ENCODE measurements around the gene FCHSD2. TPM values are rescaled to one million over a fixed set of nuclear protein-coding genes. Genes with fewer than 3 reads are reported as not detected.

Gene FCHSD2
- total and polyA plus RNA-seq, 2 donors = 12.5 to 22.3 TPM

DNA sequence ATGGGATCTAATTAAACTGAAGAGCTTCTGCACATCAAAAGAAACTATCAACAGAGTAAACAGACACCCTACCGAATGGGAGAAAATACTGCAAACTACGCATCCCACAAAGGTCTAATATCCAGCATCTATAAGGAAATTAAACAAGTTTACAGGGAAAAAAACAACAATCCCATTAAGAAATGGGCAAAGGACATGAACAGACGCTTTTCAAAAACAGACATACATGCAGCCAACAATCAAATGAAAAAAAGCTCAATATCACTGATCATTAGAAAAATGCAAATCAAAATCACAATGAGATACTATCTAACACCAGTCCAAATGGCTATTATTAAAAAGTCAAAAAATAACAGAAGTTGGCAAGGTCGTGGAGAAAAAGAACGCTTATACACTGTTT is 117.5 kb downstream of the FCHSD2 start:
- peaks cover 6 to 8% of the 10 kb centered on the region in 2 donors for H3K9me3 ChIP-seq (ENCODE audit: control insufficient read depth in 2 of 2, insufficient read depth in 1 of 2, low read length in 1 of 2)
- H3K4me1 ChIP-seq (ENCODE audit: control insufficient read depth in 2 of 2, insufficient read depth in 2 of 2, low read length in 2 of 2) = no peaks in the 10 kb centered on the region
- H3K4me3 ChIP-seq (ENCODE audit: low read length in 2 of 2) = no peak overlapping the region
- WGBS = 99% methylated on average over 5 of the region's 5 CpGs
- no peaks in the 10 kb centered on the region for H3K27me3 ChIP-seq (ENCODE audit: control insufficient read depth in 2 of 2, insufficient read depth in 1 of 2, low read length in 1 of 2)
- H3K36me3 ChIP-seq (ENCODE audit: control insufficient read depth in 2 of 2, insufficient read depth in 2 of 2, low read length in 1 of 2) = peaks cover 0 to 11% of the 10 kb centered on the region in 2 donors
- no peak overlapping the region for H3K27ac ChIP-seq (ENCODE audit: low read depth in 1 of 2, low read length in 1 of 2)
- DNase-seq (ENCODE audit: low read depth in 6 of 9, low spot score in 9 of 9) = no peak

DNA sequence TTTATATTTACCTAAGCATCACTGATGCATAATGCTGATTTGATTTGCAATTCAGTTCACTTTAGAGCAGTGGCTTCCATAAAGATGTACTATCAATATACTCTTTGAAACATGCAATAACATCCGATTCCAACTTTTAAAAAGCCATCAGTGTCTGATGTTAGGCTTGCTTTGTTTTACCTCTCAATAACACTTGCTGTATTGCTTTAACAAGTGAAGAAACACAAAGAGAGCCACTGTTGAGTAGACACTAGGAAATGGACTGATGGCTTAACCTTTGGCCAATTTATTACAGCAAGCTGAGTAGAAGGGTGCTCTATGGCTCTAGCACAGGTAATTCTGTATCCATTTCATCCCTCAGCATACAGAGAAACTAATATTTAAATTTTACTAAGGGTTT is 122.1 kb downstream of the FCHSD2 start:
- no peak for DNase-seq (ENCODE audit: low read depth in 6 of 9, low spot score in 9 of 9)
- 98% methylated on average over 1 of the region's 1 CpG for WGBS
- H3K27me3 ChIP-seq (ENCODE audit: control insufficient read depth in 2 of 2, insufficient read depth in 1 of 2, low read length in 1 of 2) = no peaks in the 10 kb centered on the region

DNA sequence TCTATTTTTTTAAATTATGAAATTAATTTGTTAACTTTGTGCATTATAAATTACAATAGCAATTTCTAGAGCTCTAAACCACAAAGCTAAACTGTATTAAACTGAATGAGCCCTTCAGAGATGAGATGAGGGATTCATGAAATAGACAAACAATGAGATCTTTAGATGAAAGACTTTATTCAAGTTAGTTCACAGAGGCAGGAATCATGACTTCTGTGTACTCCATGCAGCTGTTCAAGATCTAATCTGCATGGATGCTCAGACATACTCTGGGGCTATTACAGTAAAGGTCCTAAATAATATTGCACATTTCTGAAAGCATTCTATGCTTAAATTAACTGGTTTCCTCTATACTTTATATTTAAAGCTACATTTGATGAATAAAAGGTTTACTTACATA is 122.7 kb downstream of the FCHSD2 start:
- Histone ChIP-seq H3K36me3 (ENCODE audit: control insufficient read depth in 2 of 2, insufficient read depth in 2 of 2, low read length in 1 of 2) (no peaks in the 10 kb centered on the region), H3K9me3 (ENCODE audit: control insufficient read depth in 2 of 2, insufficient read depth in 1 of 2, low read length in 1 of 2) (no peaks in the 10 kb centered on the region), H3K27me3 (ENCODE audit: control insufficient read depth in 2 of 2, insufficient read depth in 1 of 2, low read length in 1 of 2) (no peaks in the 10 kb centered on the region), H3K4me1 (ENCODE audit: control insufficient read depth in 2 of 2, insufficient read depth in 2 of 2, low read length in 2 of 2) (no peaks in the 10 kb centered on the region), H3K27ac (ENCODE audit: low read depth in 1 of 2, low read length in 1 of 2) (no peak overlapping the region), H3K4me3 (ENCODE audit: low read length in 2 of 2) (no peak overlapping the region)
- peak in 5 of 9 donors; percentile 10 to 49 (median 12) for DNase-seq (ENCODE audit: low read depth in 6 of 9, low spot score in 9 of 9)

More for the DNA sequence above, 122.1 kb downstream of the FCHSD2 start:
- Histone ChIP-seq H3K27ac (ENCODE audit: low read depth in 1 of 2, low read length in 1 of 2) (no peak overlapping the region), H3K4me1 (ENCODE audit: control insufficient read depth in 2 of 2, insufficient read depth in 2 of 2, low read length in 2 of 2) (no peaks in the 10 kb centered on the region), H3K9me3 (ENCODE audit: control insufficient read depth in 2 of 2, insufficient read depth in 1 of 2, low read length in 1 of 2) (no peaks in the 10 kb centered on the region), H3K36me3 (ENCODE audit: control insufficient read depth in 2 of 2, insufficient read depth in 2 of 2, low read length in 1 of 2) (no peaks in the 10 kb centered on the region), H3K4me3 (ENCODE audit: low read length in 2 of 2) (no peak overlapping the region)

DNA sequence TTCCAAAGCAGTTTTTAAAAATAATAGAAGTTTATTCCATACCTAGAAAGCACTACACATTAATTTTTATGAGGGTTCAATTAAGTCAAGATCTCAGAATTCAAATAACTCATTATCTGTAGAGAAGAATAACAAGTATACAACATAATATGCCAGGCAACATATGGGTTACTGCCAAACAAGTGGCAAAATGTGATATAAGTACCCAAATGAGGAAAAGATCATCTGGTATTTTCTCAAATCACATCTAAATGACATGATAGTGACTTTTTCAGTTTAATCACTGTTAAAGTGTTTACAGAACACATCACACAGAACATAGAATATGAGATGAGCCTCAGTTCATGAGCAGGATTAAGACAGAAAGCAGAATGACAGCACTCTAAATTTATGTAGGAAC is 123.3 kb downstream of the FCHSD2 start:
- no peaks in the 10 kb centered on the region for H3K4me1 ChIP-seq (ENCODE audit: control insufficient read depth in 2 of 2, insufficient read depth in 2 of 2, low read length in 2 of 2)
- no peaks in the 10 kb centered on the region for H3K9me3 ChIP-seq (ENCODE audit: control insufficient read depth in 2 of 2, insufficient read depth in 1 of 2, low read length in 1 of 2)
- no peaks in the 10 kb centered on the region for H3K36me3 ChIP-seq (ENCODE audit: control insufficient read depth in 2 of 2, insufficient read depth in 2 of 2, low read length in 1 of 2)
- no peak overlapping the region for H3K27ac ChIP-seq (ENCODE audit: low read depth in 1 of 2, low read length in 1 of 2)
- H3K27me3 ChIP-seq (ENCODE audit: control insufficient read depth in 2 of 2, insufficient read depth in 1 of 2, low read length in 1 of 2) = no peaks in the 10 kb centered on the region
- DNase-seq (ENCODE audit: low read depth in 6 of 9, low spot score in 9 of 9) = no peak
- H3K4me3 ChIP-seq (ENCODE audit: low read length in 2 of 2) = no peak overlapping the region

DNA sequence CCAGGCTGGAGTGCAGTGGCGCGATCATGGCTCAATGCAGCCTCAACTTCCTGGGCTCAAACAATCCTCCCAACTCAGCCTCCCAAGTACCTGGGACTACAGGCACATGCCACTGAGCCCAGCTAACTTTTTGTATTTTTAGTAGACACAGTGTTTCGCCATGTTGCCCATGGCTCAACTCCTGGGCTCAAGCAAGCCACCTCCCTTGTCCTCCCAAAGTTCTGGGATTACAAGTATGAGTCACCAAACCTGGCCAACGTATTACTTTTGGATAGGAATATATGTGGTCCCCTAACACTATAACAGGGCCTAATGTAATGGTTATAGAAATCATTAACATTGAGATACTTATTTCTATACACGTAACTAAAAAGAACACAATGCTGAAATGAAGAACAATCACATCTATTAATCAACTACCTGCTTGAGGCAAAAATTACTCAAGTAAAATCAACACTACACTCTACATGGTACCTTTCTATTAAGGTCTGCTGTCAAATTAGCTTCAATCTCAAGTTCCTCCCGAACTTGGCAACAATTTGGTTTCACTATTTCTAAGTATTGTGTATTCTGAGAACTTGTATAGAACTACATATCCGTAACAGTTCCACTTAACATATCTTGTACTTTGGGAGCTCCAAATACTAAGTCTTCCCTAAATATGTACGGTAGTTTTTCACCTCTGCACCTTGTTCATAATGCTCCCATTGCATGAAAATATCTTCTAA is 124.9 kb downstream of the FCHSD2 start:
- no peak overlapping the region for H3K27ac ChIP-seq (ENCODE audit: low read depth in 1 of 2, low read length in 1 of 2)
- H3K36me3 ChIP-seq (ENCODE audit: control insufficient read depth in 2 of 2, insufficient read depth in 2 of 2, low read length in 1 of 2) = no peaks in the 10 kb centered on the region
- no peak for DNase-seq (ENCODE audit: low read depth in 6 of 9, low spot score in 9 of 9)
- H3K4me1 ChIP-seq (ENCODE audit: control insufficient read depth in 2 of 2, insufficient read depth in 2 of 2, low read length in 2 of 2) = no peaks in the 10 kb centered on the region
- no peaks in the 10 kb centered on the region for H3K9me3 ChIP-seq (ENCODE audit: control insufficient read depth in 2 of 2, insufficient read depth in 1 of 2, low read length in 1 of 2)
- no peaks in the 10 kb centered on the region for H3K27me3 ChIP-seq (ENCODE audit: control insufficient read depth in 2 of 2, insufficient read depth in 1 of 2, low read length in 1 of 2)
- no peak overlapping the region for H3K4me3 ChIP-seq (ENCODE audit: low read length in 2 of 2)
- 97% methylated on average over 8 of the region's 8 CpGs for WGBS

DNA sequence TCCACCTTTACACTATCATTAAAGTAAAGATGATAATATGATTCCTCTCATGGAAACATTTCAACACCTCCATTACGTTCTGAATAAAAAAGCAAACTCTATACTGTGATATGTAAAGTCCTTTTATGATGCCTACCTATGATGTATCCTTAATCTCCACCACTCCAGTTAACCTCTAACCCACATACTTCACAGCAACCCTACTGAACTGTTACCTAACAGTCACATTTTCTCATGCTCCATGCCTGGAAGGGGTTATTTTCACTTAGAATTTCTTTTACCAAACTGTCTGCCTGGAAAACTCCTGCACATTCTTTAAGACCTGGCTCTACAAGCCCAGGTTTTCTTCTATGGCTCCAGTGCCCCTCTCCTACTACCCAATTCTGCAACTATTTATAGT is 129.1 kb downstream of the FCHSD2 start:
- no peak for DNase-seq (ENCODE audit: low read depth in 6 of 9, low spot score in 9 of 9)
- no peaks in the 10 kb centered on the region for H3K27me3 ChIP-seq (ENCODE audit: control insufficient read depth in 2 of 2, insufficient read depth in 1 of 2, low read length in 1 of 2)
- peaks cover 12 to 14% of the 10 kb centered on the region in 2 donors for H3K36me3 ChIP-seq (ENCODE audit: control insufficient read depth in 2 of 2, insufficient read depth in 2 of 2, low read length in 1 of 2)
- H3K4me3 ChIP-seq (ENCODE audit: low read length in 2 of 2) = no peak overlapping the region
- H3K9me3 ChIP-seq (ENCODE audit: control insufficient read depth in 2 of 2, insufficient read depth in 1 of 2, low read length in 1 of 2) = peaks cover 4 to 15% of the 10 kb centered on the region in 2 donors
- WGBS = 98% methylated on average over 1 of the region's 1 CpG
- H3K4me1 ChIP-seq (ENCODE audit: control insufficient read depth in 2 of 2, insufficient read depth in 2 of 2, low read length in 2 of 2) = no peaks in the 10 kb centered on the region
- H3K27ac ChIP-seq (ENCODE audit: low read depth in 1 of 2, low read length in 1 of 2) = no peak overlapping the region

DNA sequence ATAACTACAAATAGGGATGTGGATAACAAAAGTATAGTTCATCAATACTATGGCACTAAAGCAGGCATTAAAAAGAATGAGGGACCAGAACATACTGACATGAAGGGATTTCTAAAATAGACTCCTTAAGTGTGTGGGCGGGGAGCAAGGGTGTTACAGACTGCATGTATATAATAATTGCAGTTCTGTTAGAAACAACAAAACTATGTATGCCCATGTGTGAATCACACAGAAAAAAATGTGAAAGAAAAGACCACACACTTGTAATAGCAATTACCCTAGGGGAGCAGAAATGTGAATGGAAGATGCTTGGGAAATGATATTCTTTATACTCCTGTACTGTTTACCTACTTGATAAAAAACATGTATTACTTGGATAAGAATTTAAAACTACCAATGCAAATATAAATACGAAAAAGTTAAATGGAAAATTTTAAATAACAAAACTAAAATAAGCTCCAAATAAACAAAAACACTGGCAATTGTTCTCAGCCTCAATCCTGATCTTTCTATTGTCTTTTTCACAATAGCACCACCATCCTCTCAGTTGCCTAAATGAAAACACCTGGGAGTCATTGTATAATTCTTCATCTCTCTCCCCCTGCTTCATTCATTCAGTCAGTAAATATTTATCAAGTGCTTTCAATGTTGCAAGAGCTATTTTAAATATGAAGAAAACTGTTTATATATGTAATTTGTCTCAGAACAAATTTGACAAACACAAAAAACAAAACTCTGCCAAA is 129.8 kb downstream of the FCHSD2 start:
- no peak for DNase-seq (ENCODE audit: low read depth in 6 of 9, low spot score in 9 of 9)
- peaks cover 12 to 14% of the 10 kb centered on the region in 2 donors for H3K36me3 ChIP-seq (ENCODE audit: control insufficient read depth in 2 of 2, insufficient read depth in 2 of 2, low read length in 1 of 2)
- peaks cover 4 to 15% of the 10 kb centered on the region in 2 donors for H3K9me3 ChIP-seq (ENCODE audit: control insufficient read depth in 2 of 2, insufficient read depth in 1 of 2, low read length in 1 of 2)
- WGBS = 96% methylated on average over 2 of the region's 2 CpGs
- H3K4me1 ChIP-seq (ENCODE audit: control insufficient read depth in 2 of 2, insufficient read depth in 2 of 2, low read length in 2 of 2) = no peaks in the 10 kb centered on the region
- no peak overlapping the region for H3K4me3 ChIP-seq (ENCODE audit: low read length in 2 of 2)
- H3K27ac ChIP-seq (ENCODE audit: low read depth in 1 of 2, low read length in 1 of 2) = no peak overlapping the region
- H3K27me3 ChIP-seq (ENCODE audit: control insufficient read depth in 2 of 2, insufficient read depth in 1 of 2, low read length in 1 of 2) = no peaks in the 10 kb centered on the region

DNA sequence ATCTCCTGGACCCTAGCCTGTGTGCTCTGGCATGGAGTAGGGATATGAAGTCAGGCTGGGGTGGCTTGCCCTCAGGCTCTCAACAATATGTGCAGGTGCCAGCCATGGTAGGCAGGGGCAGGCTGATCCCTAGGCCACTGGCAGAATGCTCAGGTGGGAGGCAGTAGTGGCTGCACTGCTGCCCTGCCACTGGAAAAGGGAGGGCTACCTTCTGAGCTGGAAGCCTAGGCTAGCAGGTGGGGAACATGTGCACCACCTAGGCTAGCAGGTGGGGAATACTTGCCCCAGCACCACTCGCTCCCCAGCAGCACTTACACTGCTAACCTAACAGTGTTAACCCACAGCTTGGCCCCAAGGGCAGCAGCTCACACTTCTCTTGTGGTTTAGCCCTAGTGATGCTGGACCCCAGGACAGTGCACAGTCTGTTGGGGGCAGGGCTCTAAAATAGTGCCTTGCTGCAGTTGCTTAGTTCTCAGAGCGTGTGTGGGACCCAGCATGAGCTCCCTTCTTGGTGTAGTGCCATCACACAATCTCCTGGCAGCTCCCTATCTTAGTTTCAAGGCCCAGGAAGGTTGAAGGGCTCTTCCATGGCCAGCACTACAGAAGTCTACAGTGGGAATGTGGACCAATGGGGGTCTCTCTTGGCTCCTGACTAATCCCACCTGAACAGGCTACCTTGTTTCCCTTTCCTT is 130.8 kb downstream of the FCHSD2 start:
- H3K4me1 ChIP-seq (ENCODE audit: control insufficient read depth in 2 of 2, insufficient read depth in 2 of 2, low read length in 2 of 2) = no peaks in the 10 kb centered on the region
- H3K4me3 ChIP-seq (ENCODE audit: low read length in 2 of 2) = no peak overlapping the region
- DNase-seq (ENCODE audit: low read depth in 6 of 9, low spot score in 9 of 9) = no peak
- H3K27me3 ChIP-seq (ENCODE audit: control insufficient read depth in 2 of 2, insufficient read depth in 1 of 2, low read length in 1 of 2) = no peaks in the 10 kb centered on the region
- peaks cover 4 to 15% of the 10 kb centered on the region in 2 donors for H3K9me3 ChIP-seq (ENCODE audit: control insufficient read depth in 2 of 2, insufficient read depth in 1 of 2, low read length in 1 of 2)
- H3K27ac ChIP-seq (ENCODE audit: low read depth in 1 of 2, low read length in 1 of 2) = no peak overlapping the region
- over 99% methylated on average over 2 of the region's 2 CpGs for WGBS
- H3K36me3 ChIP-seq (ENCODE audit: control insufficient read depth in 2 of 2, insufficient read depth in 2 of 2, low read length in 1 of 2) = peaks cover 12 to 14% of the 10 kb centered on the region in 2 donors

DNA sequence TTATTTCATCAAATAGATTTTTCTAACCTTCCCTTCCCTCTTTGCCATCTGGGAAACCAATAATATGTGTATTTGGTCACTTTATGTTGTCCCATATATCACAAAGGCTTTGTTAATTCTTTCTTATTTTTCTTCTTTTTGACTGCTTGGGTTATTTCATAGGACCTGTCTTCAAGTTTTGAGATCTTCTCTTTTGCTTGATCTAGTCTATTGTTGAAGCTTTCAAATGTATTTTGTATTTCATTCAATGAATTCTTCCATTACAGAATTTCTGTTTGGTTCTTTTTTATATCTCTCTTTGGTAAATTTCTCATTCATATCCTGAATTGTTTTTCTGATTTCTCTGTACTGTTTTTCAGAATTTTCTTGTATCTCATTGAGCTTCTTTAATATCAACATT is 132.1 kb downstream of the FCHSD2 start:
- Histone ChIP-seq H3K27me3 (ENCODE audit: control insufficient read depth in 2 of 2, insufficient read depth in 1 of 2, low read length in 1 of 2) (no peaks in the 10 kb centered on the region), H3K27ac (ENCODE audit: low read depth in 1 of 2, low read length in 1 of 2) (no peak overlapping the region), H3K4me1 (ENCODE audit: control insufficient read depth in 2 of 2, insufficient read depth in 2 of 2, low read length in 2 of 2) (no peaks in the 10 kb centered on the region), H3K4me3 (ENCODE audit: low read length in 2 of 2) (no peak overlapping the region), H3K9me3 (ENCODE audit: control insufficient read depth in 2 of 2, insufficient read depth in 1 of 2, low read length in 1 of 2) (peaks cover 4 to 15% of the 10 kb centered on the region in 2 donors), H3K36me3 (ENCODE audit: control insufficient read depth in 2 of 2, insufficient read depth in 2 of 2, low read length in 1 of 2) (peaks cover 12 to 14% of the 10 kb centered on the region in 2 donors)
- DNase-seq (ENCODE audit: low read depth in 6 of 9, low spot score in 9 of 9) = no peak

Data from thymus (tissue), 11 donors.